ENCODE data around the gene DNAH3. TPM values are rescaled to one million over a fixed set of nuclear protein-coding genes. Genes with fewer than 3 reads are reported as not detected.

Gene DNAH3
- total and polyA plus RNA-seq, 2 of the 13 experiments (the other 11 are each of a cell fraction or from before 2014, with no cell fraction given) = 0.07 to 0.08 TPM

DNA sequence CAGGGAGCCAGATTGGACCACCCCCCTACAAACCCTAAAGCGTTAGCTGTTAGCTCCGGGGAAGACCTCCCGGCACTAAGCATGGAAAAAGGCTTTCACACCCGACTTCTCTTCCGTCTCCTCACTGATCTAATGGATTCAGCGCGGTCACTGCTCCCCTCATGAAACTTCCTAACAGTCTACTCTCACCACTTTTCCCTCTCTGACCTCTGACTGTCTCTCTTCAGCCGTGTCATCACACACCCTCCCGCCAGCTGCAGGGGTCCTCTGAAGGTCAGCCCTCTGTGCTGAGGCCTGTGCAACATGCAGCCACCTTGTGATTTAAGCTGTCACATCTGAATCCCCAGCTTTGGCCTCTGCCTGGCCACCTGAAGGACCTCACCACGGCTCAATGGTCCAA is 234.4 kb downstream of the DNAH3 start:
- H3K4me2 ChIP-seq (ENCODE audit: low read depth, low read length) = no peak overlapping the region
- in situ Hi-C loops (cut with HindIII; ENCODE audit: extremely low pct_ligation_motif_present, low pct_unique_long_range_greater_than_20kb) = no loop called here

More for the DNA sequence above, 234.4 kb downstream of the DNAH3 start:
- Histone ChIP-seq H3K27me3 (ENCODE audit: control insufficient read depth in 1 of 2, insufficient read depth in 2 of 2, low read length in 2 of 2) (no peaks in the 10 kb centered on the region), H3K9ac (ENCODE audit: insufficient read depth, low read depth, low read length) (no peak overlapping the region), H3K4me3 (replicated peaks in 1 of 3; ENCODE audit: insufficient read depth in 1 of 3, low read depth in 2 of 3, low read length in 3 of 3) (no peak overlapping the region), H3K36me3 (replicated peaks in 1 of 2; ENCODE audit: control insufficient read depth in 1 of 2, insufficient read depth in 2 of 2, low read length in 2 of 2) (peaks cover 16 to 36% of the 10 kb centered on the region in 2 experiments), H3K27ac (ENCODE audit: extremely low read length, insufficient read depth, low read length) (no peak overlapping the region), H2AFZ (ENCODE audit: low read length) (no peak overlapping the region), H4K20me1 (ENCODE audit: insufficient read depth, low read length) (no peaks in the 10 kb centered on the region), H3K9me3 (ENCODE audit: low read length) (no peaks in the 10 kb centered on the region), H3K79me2 (ENCODE audit: insufficient read depth, low read length) (no peaks in the 10 kb centered on the region), H3K4me1 (ENCODE audit: insufficient read depth, low read length) (peaks cover 18% of the 10 kb centered on the region)
- BruUV-seq (replicated peaks) = no TSS peak
- DNase-seq (ENCODE audit: low spot score) (no peak), FAIRE-seq (no peak), ATAC-seq (no peak; the same call in 2 of the 3 replicates)
- ChIA-PET POLR2A (interaction anchor here (0.6 kb wide), 1 partner anchor 16 kb away, joined by 3 read pairs; the partner anchor contains the start of genes DCUN1D3 and LYRM1), CTCF (ENCODE audit: low intra/inter-chr PET ratio, low total read pairs) (no interaction called here)
- TF ChIP-seq ZNF878 (CRISPR knock-in tag; IDR thresholded peaks at IDR 0.05) (no peak), ZNF251 (CRISPR knock-in tag; IDR thresholded peaks at IDR 0.05) (no peak), ZNF564 (CRISPR knock-in tag; IDR thresholded peaks at IDR 0.05) (no peak), ZSCAN29 (CRISPR knock-in tag; conservative IDR thresholded peaks at IDR 0.05) (peak; percentile 55; the same call in 1 of the 2 replicates)
- TF ChIP-seq, protein P1, sequence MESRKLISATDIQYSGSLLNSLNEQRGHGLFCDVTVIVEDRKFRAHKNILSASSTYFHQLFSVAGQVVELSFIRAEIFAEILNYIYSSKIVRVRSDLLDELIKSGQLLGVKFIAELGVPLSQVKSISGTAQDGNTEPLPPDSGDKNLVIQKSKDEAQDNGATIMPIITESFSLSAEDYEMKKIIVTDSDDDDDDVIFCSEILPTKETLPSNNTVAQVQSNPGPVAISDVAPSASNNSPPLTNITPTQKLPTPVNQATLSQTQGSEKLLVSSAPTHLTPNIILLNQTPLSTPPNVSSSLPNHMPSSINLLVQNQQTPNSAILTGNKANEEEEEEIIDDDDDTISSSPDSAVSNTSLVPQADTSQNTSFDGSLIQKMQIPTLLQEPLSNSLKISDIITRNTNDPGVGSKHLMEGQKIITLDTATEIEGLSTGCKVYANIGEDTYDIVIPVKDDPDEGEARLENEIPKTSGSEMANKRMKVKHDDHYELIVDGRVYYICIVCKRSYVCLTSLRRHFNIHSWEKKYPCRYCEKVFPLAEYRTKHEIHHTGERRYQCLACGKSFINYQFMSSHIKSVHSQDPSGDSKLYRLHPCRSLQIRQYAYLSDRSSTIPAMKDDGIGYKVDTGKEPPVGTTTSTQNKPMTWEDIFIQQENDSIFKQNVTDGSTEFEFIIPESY (CRISPR knock-in tag; IDR thresholded peaks at IDR 0.05) = peak; percentile 81
- TF ChIP-seq, protein P2, sequence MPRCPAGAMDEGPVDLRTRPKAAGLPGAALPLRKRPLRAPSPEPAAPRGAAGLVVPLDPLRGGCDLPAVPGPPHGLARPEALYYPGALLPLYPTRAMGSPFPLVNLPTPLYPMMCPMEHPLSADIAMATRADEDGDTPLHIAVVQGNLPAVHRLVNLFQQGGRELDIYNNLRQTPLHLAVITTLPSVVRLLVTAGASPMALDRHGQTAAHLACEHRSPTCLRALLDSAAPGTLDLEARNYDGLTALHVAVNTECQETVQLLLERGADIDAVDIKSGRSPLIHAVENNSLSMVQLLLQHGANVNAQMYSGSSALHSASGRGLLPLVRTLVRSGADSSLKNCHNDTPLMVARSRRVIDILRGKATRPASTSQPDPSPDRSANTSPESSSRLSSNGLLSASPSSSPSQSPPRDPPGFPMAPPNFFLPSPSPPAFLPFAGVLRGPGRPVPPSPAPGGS (CRISPR knock-in tag; IDR thresholded peaks at IDR 0.05) = no peak
- TF ChIP-seq, protein P3, sequence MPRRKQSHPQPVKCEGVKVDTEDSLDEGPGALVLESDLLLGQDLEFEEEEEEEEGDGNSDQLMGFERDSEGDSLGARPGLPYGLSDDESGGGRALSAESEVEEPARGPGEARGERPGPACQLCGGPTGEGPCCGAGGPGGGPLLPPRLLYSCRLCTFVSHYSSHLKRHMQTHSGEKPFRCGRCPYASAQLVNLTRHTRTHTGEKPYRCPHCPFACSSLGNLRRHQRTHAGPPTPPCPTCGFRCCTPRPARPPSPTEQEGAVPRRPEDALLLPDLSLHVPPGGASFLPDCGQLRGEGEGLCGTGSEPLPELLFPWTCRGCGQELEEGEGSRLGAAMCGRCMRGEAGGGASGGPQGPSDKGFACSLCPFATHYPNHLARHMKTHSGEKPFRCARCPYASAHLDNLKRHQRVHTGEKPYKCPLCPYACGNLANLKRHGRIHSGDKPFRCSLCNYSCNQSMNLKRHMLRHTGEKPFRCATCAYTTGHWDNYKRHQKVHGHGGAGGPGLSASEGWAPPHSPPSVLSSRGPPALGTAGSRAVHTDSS (CRISPR knock-in tag; conservative IDR thresholded peaks at IDR 0.05) = no peak
- TF ChIP-seq, protein P4, sequence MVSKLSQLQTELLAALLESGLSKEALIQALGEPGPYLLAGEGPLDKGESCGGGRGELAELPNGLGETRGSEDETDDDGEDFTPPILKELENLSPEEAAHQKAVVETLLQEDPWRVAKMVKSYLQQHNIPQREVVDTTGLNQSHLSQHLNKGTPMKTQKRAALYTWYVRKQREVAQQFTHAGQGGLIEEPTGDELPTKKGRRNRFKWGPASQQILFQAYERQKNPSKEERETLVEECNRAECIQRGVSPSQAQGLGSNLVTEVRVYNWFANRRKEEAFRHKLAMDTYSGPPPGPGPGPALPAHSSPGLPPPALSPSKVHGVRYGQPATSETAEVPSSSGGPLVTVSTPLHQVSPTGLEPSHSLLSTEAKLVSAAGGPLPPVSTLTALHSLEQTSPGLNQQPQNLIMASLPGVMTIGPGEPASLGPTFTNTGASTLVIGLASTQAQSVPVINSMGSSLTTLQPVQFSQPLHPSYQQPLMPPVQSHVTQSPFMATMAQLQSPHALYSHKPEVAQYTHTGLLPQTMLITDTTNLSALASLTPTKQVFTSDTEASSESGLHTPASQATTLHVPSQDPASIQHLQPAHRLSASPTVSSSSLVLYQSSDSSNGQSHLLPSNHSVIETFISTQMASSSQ (IDR thresholded peaks at IDR 0.05; ENCODE audit: low read depth) = no peak
- TF ChIP-seq, protein P4 (CRISPR knock-in tag; IDR thresholded peaks at IDR 0.05; ENCODE audit: borderline replicate concordance) = 0 out of 2 replicates have a peak, but pooled peaks have one; percentile 29
- 93% methylated on average over 10 of the region's 10 CpGs for WGBS (ENCODE audit: low lambda C conversion rate)
- intact Hi-C loops (cut with micrococcal nuclease; ENCODE audit: unreplicated experiment) = no loop called here

Data from HepG2 (cell line).